A673 (cell line): Measurements from ENCODE around the gene STX1A.

ENCODE experiments used
- CTCF ChIP-seq: fragments of 300-800, 200-600 bp; sonication (generic); conservative IDR thresholded peaks from 2 replicates; pipeline ENCODE4 v1.5.1; 2017; ENCODE audit warnings: low read depth, mild to moderate bottlenecking, antibody characterized with exemption, low read length, moderate library complexity, mixed read lengths
- EZH2 ChIP-seq: fragments of 200-600 bp; sonication (generic); IDR thresholded peaks from 2 replicates; pipeline ENCODE4 v1.6.1; 2017; ENCODE audit warnings: borderline replicate concordance, low read depth, mild to moderate bottlenecking, mixed read lengths, antibody characterized with exemption, low read length; ENCODE audit not compliant: poor library complexity, severe bottlenecking

- TF ChIP-seq CTCF: no peak
- no peak for TF ChIP-seq EZH2
Measured at GRCh38 chr7:73735528-73735905, 16.0 kb upstream of the STX1A start.
